Measurements from ENCODE around the gene PPP4C.
"Not testable (repeated sequence)": the region's sequence is repeated elsewhere in the genome, so short reads cannot be mapped to it uniquely, and the experiment has no call there.

Gene PPP4C

DNA sequence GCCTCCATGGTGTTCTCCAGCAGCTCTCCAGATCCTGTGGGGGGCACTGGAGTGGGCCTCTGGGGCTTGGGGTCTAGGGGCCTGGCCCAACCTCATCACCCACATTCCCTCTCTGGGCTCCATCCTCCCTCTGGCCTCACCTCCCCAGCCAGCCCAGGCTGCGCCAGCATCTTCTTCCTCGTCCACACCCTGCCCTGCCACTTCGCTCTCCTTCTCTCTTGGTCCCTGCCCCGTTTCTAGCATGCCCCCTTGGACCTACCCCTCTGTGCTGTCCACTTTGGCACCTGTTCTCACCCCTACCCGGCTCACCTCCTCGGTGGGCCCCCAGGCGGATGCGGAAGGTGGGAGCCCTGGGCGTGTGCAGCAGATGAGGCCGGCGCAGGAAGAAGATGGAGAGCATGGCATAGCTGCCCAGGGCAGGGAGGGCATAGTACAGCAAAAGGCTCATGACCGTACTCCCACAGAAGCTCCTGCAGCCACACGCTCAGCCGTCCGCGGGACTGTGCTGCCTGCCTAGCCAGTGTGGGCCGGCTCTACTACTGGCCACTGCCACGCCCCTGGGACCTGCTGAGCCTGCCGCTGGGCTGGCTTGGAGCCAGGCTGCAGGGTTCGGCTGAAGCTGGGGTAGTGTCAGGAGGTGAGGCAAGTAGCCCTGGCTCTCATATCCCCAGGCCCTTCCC, 37.4 kb downstream of the PPP4C start, which contains the start of gene GDPD3:
GDPD3 (minus strand) TSS at position 507 of the 680 bp plus-strand sequence; CDS start at position 448, 59 bp downstream.
- no peak within 1 kb of the TSS for H3K4me3 ChIP-seq (replicated peaks; ENCODE audit: low read depth, low read length)
- TF ChIP-seq, protein P1, sequence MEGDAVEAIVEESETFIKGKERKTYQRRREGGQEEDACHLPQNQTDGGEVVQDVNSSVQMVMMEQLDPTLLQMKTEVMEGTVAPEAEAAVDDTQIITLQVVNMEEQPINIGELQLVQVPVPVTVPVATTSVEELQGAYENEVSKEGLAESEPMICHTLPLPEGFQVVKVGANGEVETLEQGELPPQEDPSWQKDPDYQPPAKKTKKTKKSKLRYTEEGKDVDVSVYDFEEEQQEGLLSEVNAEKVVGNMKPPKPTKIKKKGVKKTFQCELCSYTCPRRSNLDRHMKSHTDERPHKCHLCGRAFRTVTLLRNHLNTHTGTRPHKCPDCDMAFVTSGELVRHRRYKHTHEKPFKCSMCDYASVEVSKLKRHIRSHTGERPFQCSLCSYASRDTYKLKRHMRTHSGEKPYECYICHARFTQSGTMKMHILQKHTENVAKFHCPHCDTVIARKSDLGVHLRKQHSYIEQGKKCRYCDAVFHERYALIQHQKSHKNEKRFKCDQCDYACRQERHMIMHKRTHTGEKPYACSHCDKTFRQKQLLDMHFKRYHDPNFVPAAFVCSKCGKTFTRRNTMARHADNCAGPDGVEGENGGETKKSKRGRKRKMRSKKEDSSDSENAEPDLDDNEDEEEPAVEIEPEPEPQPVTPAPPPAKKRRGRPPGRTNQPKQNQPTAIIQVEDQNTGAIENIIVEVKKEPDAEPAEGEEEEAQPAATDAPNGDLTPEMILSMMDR (IDR thresholded peaks at IDR 0.05; ENCODE audit: low read depth, low read length, missing control alignments): no peak
- DNase-seq (ENCODE audit: extremely low read depth, low read depth): no peak

DNA sequence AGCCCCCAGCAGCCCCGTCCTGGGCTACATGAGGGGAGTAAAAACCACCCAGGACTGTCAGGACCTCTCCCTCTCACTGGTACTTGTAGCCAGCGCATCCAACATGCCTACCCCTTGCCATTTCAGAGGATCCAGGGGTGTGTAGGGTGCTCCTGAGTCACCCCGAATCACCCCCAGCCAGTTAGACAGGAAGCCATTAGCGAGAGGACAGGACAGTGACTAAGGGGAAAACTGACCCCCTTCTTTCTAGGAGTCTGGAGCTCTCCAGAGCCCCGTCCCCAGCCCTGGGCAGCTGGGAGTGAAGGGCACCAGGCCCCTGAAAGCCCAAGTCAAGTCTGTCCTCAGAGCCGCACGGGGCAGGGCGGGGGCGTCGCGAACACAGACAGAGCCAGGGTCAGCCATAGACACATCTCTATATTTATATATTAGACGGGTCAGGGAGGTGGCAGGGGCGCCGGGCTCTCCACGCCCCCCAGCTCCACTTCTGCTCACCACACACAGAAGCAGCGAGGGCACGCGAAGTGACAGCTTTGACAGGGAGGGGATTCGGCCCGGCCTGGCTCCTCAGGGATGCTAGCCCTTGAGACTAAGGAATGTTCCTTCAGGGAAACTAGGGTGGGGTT, 38.0 kb downstream of the PPP4C start:
- no peak for DNase-seq (ENCODE audit: extremely low read depth, low read depth)
- no peak overlapping the region for H3K4me3 ChIP-seq (replicated peaks; ENCODE audit: low read depth, low read length)

DNA sequence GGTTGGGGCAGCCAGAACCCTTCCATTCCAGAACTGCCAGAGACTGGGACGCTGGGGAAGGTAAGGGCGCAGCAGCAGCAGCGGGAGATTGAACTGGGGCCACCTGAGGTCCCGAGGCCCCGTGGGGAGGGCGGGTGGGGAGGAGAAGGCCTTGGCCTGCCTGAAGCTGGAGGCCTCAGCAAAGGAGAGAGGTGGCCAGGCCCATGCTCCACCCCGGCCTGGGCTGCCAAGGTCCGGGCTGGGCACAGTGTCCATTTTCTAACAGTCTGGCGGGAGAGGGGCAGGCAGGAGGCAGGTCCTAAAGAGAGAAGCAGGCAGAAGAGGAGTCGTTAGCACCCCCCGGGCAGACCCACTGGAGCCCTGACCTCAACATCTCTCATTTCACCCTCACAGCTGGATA, 38.6 kb downstream of the PPP4C start:
- no peak overlapping the region for H3K4me3 ChIP-seq (replicated peaks; ENCODE audit: low read depth, low read length)
- TF ChIP-seq, protein P1 (IDR thresholded peaks at IDR 0.05; ENCODE audit: low read depth, low read length, missing control alignments): no peak
- no peak for DNase-seq (ENCODE audit: extremely low read depth, low read depth)

More for the DNA sequence above, 38.0 kb downstream of the PPP4C start:
- TF ChIP-seq, protein P1 (IDR thresholded peaks at IDR 0.05; ENCODE audit: low read depth, low read length, missing control alignments): no peak

DNA sequence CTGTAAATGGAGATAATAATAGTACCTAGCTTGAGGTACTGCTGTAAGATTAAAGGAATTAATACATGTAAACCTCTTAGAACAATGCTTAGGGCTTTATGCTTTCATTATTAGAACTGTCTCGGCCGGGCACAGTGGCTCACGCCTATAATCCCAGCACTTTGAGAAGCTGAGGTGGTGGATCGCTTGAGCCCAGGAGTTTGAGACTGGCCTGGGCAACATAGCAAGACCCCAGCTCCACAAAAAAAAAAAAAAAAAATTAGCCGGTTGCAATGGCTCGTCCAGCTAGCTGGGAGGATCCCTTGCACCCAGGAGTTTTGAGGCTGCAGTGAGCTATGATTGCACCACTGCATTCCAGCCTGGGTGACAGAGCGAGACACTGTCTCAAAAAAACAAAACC, 39.0 kb downstream of the PPP4C start:
- not testable (repeated sequence) for H3K4me3 ChIP-seq (replicated peaks; ENCODE audit: low read depth, low read length); DNase-seq (ENCODE audit: extremely low read depth, low read depth)

DNA sequence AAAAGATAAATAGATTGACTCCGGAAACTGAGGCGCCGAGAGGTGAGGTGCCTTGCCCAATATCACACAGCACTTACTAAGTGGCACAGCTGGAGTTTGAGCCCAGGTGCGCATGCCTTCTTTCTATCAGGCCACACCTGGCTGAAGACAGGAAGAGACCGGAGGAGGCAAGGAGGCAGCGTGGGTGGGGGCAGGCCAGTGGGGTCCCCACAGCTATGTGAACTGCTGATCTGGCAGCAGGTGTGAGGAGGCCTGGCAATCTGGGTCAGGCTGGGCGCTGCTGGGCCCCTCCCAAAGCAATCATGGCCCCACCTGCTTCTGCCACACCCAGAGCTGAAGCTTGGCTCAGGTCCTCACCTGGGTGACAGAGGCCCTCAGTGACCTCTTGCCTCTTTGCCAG, 39.4 kb downstream of the PPP4C start:
- TF ChIP-seq, protein P1 (IDR thresholded peaks at IDR 0.05; ENCODE audit: low read depth, low read length, missing control alignments): no peak
- H3K4me3 ChIP-seq (replicated peaks; ENCODE audit: low read depth, low read length): no peak overlapping the region
- no peak for DNase-seq (ENCODE audit: extremely low read depth, low read depth)

DNA sequence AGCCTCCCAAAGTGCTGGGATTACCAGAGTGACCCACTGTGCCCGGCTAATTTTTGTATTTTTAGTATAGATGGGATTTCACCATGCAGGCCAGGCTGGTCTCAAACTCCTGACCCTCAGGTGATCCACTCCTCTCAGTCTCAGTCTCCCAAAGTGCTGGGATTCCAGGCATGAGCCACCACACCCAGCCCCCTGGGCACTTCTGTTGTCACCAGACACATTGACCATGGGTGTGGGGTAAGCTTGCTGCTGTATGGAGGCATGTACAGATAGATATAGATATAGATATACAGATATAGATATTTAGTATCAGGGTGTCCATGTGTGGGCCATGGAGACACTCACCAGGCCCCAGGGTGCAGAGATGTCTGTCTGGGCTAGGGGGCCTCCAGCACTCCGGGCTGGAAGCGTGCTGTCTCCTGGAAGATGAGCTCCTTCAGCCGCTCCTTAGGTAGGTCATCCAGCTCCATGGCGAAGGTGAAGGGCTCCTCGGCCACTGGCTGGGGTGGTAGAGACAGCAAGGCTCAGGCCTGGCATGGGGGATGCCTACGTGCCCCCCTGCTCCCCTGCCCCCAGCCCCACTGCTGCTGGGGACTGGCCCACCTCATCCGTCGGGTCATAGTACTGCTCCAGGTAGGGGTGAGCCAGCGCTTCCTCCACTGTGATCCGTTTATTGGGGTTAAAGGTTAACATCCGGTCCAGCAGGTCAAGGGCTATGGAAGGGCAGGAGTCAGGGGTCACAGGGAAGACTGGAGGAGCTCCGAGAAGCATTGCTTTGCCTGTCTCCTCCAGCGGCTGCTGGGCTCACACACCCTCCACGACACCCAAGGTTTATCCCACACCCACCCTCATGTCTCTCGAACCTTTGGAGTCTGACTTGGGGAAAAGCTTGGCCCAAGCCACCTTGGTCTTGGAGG, 40.8 kb downstream of the PPP4C start:
- no peak overlapping the region for H3K4me3 ChIP-seq (replicated peaks; ENCODE audit: low read depth, low read length)
- TF ChIP-seq, protein P1 (IDR thresholded peaks at IDR 0.05; ENCODE audit: low read depth, low read length, missing control alignments): no peak
- no peak for DNase-seq (ENCODE audit: extremely low read depth, low read depth)

DNA sequence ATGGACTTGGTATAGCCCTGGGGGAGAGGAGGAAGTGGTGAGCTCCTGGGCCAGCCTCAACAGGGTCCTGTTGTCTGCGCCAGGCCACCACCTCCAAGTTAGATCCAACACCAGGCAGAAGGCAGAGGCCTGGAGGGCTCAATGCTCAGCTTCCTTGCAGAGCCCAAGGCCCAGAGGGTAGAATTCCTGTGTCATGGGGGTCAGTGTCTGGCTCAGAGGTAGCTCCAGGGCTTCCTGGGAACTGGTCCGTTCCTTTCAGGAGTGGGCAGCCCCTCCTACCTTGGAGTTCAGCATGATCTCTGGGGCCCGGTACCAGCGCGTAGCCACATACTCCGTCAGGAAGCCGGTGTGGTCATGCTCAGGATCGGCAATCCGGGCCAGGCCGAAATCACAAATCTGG, 42.0 kb downstream of the PPP4C start:
- H3K4me3 ChIP-seq (replicated peaks; ENCODE audit: low read depth, low read length): no peak overlapping the region
- no peak for DNase-seq (ENCODE audit: extremely low read depth, low read depth)
- TF ChIP-seq, protein P1 (IDR thresholded peaks at IDR 0.05; ENCODE audit: low read depth, low read length, missing control alignments): no peak
